Left hindlimb (tissue), 1 donor: Measurements from ENCODE around the gene NPY1R.

ENCODE experiments used
- DNase-seq: peaks from one replicate; pipeline ENCODE4 v3.0.0-alpha.2; 2018

NPY1R gene

DNA sequence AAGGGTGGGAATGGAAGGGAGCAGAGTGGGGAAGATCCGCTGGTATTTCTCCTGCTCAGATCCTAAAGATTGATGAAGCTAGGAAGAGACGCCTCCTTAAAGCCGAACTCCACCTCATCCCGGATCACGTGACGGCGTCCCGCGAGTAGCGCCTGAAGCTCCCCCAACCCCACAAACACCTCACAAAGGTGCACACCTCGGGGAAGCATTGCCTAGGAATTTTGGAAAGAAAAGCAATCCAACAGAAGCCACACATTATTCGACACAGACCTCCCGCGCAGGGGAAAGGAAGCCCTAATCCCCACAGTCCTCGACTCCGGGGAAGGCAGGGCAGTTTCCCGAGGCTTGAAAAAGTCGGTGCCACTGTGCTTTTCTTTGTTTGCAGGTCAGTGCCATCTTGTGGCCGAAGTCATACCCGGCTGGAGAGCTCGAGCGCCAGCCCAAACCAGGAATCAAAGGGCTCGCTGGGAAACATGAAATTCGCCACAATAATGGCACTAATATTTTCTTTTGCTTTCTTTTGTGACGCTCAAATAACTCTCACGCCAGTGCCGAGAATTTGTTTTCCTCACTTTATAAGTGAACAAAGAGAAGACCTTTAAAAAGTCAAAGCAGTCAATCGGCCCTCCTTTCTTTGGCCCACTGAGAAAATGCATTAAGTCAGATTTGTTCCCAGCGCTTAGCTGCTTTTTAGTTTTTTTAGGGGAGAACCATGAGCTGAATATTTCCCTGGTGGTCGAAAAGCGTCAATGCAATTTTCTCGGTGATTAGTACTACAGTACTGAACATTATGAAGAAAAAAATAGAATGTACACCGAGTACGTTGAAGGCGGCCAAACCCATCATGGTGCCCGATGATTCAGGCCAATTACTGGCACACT lies at the start of gene NPY1R:
NPY1R (minus strand) TSS at position 71 of the 881 bp plus-strand sequence. CDS start 6,042 bp downstream, outside the sequence.
- peak; percentile 86 for DNase-seq

DNA sequence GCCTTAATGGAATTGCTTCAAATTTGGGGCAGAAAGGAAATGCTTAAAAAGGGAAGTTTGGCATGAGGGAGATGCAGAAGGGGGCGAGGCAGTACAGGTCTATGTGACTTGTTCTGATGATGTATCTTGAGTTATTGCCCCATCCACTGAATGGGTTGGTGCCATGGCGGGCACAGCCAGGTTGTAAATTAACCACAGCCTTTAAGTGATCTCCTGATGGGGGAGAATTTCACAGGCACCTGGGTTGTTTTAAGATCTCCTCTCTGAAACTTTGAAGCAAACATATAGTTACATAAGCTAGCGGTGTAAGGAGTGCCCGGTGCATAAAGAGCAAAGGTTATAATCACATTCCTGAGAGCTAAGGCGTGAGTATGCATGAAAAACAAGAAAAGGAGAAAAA lies 48.3 kb upstream of the NPY1R start:
- DNase-seq = no peak

DNA sequence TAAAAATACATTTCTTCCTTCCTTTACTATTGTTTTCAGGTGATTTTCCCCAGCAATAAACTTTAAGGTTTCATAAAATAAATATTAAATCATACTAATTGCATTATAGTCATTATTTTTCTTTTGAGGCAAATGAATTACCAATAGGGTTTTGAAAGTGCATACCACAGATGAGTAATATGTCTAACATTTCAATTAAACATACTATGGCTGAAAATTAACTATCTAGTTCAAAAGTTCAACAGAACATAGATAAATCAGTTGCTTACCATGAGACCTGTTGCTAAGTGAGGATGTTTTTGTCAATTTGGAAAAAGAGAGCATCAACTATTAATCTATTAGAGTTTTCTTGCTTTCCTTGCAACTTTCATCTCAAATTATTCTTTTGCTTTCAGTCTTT lies 46.3 kb upstream of the NPY1R start:
- DNase-seq = no peak

DNA sequence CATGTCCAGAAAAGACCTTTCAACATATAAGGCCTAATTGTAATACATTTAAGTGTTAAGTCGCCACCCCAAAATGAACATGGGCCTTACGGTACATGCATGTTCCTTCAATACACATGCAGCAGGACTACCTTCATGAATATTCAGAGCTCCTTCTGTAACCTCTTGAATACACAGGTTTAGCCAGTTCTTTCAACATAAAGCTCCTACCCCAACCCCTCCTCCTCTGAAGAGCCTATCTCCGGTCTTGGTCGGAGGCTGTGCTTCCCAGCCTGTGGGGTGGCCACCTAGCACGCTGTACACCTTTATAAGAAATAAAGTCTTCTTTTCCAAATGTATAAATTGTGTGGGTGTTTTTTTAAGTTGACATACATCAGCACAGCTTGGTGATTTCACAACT lies 39.6 kb upstream of the NPY1R start:
- DNase-seq = no peak

DNA sequence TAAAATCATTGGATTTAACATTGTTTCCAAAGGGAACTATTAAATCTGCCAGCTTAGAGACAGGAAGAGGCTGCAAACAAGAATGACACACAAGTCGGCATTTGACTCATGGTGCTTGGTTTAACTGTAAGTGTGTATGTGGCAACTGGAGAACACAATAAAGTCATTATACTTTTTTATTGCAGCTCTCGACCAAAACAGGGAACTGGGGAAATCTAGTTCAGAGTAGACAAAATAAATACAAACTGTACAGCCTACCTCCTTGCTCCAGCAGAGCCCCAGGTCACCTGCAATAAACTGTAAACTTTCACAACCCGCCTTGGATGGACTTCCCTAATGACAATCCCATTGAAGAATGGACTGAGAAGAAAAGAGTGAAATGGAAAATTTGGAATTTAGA lies 35.3 kb upstream of the NPY1R start:
- DNase-seq = no peak

GRCh38 chr4:163356104-163356503 lies 23.7 kb upstream of the NPY1R start:
- no peak for DNase-seq

- DNase-seq = no peak
Measured at GRCh38 chr4:163353054-163353453, 20.7 kb upstream of the NPY1R start.

- no peak for DNase-seq
Measured at GRCh38 chr4:163350672-163351071, 18.3 kb upstream of the NPY1R start.

GRCh38 chr4:163344147-163345125 lies 12.0 kb upstream of the NPY1R start:
- peak; percentile 30 for DNase-seq

DNA sequence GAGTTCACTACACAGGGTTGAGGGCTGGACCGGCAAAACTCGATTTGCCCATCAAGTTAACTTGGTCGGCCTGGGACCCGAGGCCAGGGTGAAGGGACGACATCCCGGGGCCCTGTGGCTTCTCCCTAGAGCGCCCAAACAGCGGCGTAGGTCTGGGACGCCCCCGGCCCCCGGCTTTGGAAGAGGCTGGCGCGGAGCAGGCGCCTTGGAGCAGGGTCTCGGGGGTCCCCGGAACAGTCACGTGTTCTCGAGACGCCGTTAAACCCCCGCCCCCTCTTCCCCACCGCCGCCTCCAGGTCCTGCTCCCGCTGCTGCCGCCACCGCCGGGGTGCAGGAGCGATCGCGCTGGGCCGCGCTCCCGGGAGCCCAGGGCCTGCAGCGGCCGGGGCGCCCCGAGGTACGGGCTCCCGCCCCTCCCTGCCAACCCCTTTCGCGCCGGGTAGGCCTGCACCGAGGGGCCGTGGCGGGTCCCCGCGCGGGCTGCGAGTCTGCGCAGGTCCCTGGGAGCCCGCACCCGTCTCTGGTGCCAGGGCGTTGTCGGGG lies 11.3 kb upstream of the NPY1R start, which contains the start of gene NPY5R:
NPY5R (plus strand) TSS at position 289 of the 543 bp plus-strand sequence. CDS start 6,382 bp downstream, outside the sequence.
- peak; percentile 41 for DNase-seq

DNA sequence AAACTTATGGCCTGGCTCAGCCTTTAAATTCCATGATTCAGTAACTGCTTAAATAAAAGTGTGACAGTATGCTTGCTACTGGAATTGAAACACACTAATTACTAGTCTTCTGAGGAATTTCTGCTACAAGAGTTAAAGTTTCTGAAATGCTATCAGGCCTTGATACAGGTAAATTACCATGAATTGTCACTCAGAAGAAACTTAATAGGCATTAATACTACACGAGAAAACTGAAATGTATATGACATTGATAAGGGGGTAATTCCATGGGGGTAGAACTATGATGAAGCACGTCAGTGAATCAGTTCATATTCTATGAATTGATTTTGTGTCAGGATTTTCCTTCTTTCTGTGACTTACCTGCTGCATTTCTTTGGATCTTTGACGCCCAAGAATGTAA lies 3.0 kb upstream of the NPY1R start:
- no peak for DNase-seq

GRCh38 chr4:163331629-163332376 lies 593 bp downstream of the NPY1R start:
- DNase-seq = peak; percentile 53

GRCh38 chr4:163330916-163331628 lies 1.3 kb downstream of the NPY1R start:
- peak; percentile 32 for DNase-seq

GRCh38 chr4:163317110-163317509 lies 15.3 kb downstream of the NPY1R start:
- no peak for DNase-seq

- DNase-seq = no peak
Measured at GRCh38 chr4:163309466-163309865, 22.9 kb downstream of the NPY1R start.

DNA sequence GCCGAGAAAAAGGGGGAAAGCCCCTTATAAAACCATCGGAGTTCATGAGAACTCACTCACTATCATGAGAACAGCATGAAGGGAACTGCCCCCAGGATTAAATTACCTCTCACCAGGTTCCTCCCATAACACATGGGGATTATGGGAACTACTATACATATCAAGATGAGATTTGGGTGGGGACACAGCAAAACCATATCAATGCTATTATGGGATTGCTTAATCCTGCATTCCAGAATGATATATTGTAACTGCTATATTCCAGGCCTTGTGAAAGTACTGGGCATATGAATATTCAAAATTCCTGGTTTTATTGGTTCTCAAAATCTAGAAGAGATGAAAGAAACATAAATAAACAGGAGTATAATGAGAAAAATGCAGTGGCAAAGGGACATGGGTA lies 29.3 kb downstream of the NPY1R start:
- no peak for DNase-seq

DNA sequence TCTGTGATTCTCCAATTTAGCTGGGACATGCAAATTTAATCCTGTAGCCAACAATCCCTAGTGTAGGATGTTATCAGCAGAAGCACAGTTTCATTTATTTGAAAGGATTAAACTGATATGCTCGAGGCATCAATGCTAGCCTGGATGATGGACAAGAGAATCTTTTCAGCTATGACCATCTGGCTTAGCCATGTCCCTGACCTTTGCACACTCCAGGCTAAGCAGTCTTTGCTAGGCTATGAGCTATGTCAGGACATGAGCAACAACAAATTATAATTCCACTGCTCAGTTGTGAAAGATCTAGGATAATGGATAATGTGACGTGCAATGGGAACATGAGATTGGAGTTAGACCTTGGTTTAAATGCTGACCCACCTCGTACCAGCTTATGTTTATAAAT lies 32.0 kb downstream of the NPY1R start:
- DNase-seq = no peak

DNA sequence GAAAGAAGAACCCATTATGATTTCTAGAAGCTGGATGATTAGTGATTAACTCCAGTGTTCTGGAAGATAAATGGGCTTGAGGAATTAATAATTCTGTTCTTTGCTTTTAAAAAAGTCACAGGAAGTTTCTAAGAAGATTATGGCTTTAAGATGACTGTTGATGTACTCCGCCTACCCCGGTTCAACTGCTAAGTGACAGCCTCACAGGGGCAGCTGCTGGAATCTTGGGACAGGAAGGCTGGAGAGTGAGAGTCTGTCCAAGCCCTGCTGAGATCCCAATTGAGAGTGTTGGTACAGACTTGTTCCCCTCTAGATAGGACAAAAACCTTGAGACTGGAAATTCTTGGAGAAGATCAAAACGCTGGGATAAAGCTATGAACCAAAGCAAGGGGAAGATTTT lies 37.3 kb downstream of the NPY1R start:
- no peak for DNase-seq

- no peak for DNase-seq
Measured at GRCh38 chr4:163284304-163284703, 48.1 kb downstream of the NPY1R start.

- no peak for DNase-seq
Measured at GRCh38 chr4:163280703-163281519, 51.5 kb downstream of the NPY1R start.

DNA sequence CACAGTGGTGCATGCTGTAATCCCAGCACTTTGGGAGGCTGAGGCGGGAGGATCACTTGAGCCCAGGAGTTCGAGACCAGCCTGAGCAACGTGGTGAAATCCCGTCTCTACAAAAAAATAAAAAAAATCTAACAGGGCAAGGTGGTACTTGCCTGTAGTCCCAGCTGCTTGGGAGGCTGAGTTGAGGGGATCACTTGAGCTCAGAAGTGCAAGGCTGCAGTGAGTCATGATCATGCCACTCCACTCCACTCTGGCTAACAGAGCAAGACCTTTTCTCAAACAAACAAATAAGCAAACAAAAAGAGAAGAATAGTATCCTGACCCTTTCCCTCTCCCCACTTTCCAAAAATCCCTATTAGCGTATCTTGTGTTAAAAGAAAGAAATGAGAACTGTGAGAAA lies 52.7 kb downstream of the NPY1R start:
- DNase-seq = no peak
